Measurements from ENCODE around the gene SLIT1. TPM values are rescaled to one million over a fixed set of nuclear protein-coding genes. Genes with fewer than 3 reads are reported as not detected.
A peak's percentile ranks its signal among the peaks of the same experiment; 100 is the strongest.

Gene SLIT1
- total RNA-seq, 1 donor from 2014 or later: 0.05 TPM

- intact Hi-C loops (cut with DNase I): no loop called here
- DNase-seq (ENCODE audit: low spot score): no peak
Measured at GRCh38 chr10:97074256-97075145, 111.3 kb downstream of the SLIT1 start.

GRCh38 chr10:97072851-97073665 lies 112.7 kb downstream of the SLIT1 start:
- intact Hi-C loops (cut with DNase I): loop anchor here (1.0 to 2.0 kb wide), 2 partner anchors 44 to 138 kb away; no protein-coding TSS in a partner anchor
- peak; percentile 90 for DNase-seq (ENCODE audit: low spot score)

GRCh38 chr10:97071496-97071895 lies 114.3 kb downstream of the SLIT1 start:
- intact Hi-C loops (cut with DNase I): no loop called here
- DNase-seq (ENCODE audit: low spot score): no peak

- no peak for DNase-seq (ENCODE audit: low spot score)
- intact Hi-C loops (cut with DNase I): no loop called here
Measured at GRCh38 chr10:97069576-97070362, 116.0 kb downstream of the SLIT1 start.

DNA sequence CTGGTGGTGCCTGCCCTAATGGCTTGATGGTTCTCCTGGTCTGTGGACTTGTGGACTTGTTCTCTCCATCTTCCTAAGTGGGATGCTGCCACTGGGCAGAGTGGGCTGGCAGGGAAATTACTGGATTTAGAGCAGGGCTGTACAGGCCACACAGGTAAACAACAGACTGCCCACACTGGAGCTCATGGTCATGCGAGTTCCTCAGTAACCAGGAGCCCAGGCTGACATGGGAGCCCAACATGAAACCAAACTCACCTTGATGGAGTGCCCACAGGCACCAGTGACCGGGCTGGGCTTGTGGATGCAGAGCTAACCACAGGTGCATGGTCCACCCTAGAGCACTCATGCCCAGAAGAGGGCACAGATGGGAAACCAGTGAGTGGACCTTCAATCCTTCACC lies 116.7 kb downstream of the SLIT1 start:
- intact Hi-C loops (cut with DNase I): no loop called here
- DNase-seq (ENCODE audit: low spot score): no peak

GRCh38 chr10:97067716-97068391 lies 117.9 kb downstream of the SLIT1 start:
- no peak for DNase-seq (ENCODE audit: low spot score)
- intact Hi-C loops (cut with DNase I): no loop called here

DNA sequence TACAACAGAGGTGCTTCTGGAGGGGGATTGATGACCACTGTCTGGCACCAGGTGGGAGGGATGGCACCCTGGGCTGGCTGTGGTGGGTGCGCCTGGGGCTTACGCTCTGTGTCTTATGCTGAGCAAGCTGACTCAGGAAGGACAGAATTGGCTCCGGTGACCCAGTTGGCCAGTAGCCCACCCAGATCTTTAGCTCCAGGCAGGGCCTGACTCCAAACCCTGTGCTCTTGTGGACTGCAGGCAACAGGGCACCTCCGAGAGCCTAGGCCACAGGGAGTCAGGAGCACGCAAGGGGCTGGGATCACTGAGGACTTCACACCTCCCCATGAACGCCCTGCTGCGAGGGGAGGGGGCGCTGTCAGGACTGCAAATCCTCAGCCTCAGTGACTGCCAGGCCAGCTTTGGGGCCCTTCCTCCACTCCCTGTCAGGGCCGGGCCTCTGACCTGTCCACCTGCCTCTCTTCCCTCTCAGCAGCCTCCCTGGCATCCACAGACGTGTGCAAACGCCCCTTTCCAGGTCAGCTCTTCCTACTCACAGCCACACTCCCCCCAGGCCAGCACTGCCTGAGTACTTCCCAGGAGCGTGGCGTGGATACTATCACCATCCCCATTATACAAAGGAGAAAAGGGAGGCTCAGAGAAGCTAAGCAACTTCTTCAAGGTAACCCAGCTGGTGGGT lies 118.7 kb downstream of the SLIT1 start:
- DNase-seq (ENCODE audit: low spot score): no peak
- intact Hi-C loops (cut with DNase I): no loop called here

DNA sequence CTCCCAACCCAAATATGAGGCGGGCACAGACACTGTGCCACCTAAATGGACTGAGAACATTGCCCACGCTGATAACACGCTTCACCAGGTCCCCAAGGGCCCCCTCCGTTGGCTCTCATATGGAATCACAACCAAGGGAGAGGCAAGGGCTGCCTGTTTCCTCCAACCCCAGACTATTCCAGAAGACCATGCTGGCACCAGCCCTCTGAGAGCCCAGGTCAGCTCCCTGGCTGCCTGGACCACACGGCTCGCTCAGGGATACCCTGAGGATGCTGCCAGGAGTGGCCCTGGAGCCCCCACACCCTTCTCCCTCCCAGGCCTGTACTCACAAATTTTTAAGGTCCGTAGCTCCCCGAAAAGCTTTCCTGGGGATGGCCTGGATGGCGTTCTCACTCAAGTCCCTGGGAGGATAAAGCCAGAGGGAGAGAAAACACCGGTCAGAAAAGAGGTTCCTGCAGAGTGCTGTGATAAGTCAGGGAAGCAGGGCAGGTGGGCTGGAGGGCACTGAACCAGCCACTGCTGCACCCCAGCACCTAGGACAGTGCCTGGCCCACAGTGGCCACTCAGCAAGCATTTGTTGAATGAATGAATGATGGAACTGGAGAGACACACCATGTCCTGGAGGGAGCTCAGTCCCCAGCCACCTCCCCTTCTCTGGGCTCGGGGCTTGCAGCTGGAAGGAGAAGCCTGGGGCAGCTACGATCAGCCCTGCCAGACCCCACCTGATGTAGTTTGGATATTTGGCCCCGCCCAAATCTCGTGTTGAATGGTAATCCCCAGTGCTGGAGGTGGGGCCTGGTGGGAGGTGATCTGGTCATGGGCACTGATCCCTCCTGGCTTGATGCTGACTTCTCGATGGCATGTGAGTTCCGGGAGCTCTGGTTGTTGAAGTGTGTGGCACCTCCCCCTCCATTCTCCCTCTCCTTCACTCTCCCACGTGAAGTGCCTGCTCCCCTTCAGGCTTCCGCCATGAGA lies 119.8 kb downstream of the SLIT1 start:
- no peak for DNase-seq (ENCODE audit: low spot score)
- intact Hi-C loops (cut with DNase I): no loop called here

DNA sequence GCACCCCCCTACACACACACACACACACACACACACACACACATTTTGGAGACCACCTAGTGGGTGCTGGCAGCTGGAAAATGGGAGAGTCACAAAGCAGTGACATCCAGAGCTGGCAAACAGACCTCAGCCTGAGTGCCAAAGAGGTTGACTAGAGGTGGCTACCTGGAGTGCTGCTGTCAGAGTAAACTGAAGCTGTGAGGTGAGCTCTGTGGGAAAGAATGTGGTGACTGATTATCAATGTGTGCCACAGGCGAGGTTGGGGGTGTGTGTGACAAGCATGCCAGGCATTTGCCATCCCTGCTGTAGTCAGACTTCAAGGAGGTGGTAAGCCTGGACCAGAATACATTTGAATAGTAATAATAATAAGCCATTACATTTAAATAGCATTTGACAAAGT lies 120.6 kb downstream of the SLIT1 start:
- intact Hi-C loops (cut with DNase I): no loop called here
- no peak for DNase-seq (ENCODE audit: low spot score)

DNA sequence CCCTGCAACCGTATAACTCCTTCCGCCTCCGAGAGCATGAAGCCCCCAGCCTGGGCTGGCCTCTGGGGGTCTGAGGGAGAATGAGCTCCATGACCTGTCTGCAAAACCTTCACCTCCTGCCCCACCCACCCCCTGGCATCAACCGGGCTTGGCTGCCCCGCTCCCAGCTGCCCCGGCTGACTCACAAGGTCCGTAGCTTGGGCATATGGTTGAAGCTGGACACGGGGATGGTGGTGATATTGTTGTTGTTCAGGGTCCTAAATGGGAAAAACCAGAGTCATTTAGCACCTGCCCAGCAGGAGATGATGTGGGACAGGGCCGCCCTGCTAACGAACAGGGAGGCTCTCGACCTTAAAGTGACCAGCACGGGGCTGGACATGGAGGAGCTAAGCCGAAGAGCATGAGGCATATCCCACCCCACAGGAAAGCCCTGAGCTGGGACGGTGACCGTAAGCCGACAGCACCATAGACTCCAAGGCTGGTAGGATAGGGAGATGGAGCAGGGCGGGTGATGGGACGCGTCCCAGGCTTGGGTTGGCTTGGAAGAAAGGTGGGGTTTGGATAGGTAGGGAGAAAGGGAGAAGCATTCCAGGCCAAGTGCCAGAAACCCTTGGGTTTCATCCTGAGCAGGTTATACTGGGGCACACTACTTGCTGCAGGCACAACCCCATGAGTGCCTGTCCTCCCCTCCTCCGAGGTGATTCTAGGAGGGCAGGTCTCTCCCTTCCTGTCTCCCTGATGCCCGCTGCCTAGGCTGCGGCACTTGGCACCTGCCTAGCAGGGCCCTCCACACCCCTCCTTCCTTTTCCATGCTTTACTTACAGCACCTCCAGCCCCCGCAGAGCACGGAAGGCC lies 121.5 kb downstream of the SLIT1 start:
- DNase-seq (ENCODE audit: low spot score): no peak
- intact Hi-C loops (cut with DNase I): no loop called here

GRCh38 chr10:97063271-97063982 lies 122.3 kb downstream of the SLIT1 start:
- DNase-seq (ENCODE audit: low spot score): no peak

GRCh38 chr10:97062456-97062855 lies 123.3 kb downstream of the SLIT1 start:
- intact Hi-C loops (cut with DNase I): no loop called here
- DNase-seq (ENCODE audit: low spot score): no peak

More at GRCh38 chr10:97063271-97063982, 122.3 kb downstream of the SLIT1 start:
- intact Hi-C loops (cut with DNase I): no loop called here

DNA sequence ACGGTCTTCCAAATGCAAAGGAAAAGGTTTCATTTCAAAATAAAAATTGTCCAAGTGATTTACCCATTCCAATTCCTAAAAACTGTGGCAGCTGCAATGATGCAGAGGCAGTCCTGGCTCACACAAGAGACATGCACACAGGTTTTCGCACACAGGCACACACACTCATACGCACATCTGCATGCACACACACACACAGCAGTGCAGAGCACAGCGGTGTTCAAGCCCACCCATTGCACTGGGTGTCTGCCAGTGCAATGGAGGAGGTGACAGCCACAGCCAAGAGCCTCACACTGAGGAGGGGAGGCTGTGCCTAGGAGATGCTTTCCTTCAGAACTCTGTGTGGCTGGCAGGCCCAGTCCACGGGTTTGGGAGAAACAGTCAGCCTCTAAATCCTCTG lies 123.7 kb downstream of the SLIT1 start:
- intact Hi-C loops (cut with DNase I): no loop called here
- DNase-seq (ENCODE audit: low spot score): no peak

DNA sequence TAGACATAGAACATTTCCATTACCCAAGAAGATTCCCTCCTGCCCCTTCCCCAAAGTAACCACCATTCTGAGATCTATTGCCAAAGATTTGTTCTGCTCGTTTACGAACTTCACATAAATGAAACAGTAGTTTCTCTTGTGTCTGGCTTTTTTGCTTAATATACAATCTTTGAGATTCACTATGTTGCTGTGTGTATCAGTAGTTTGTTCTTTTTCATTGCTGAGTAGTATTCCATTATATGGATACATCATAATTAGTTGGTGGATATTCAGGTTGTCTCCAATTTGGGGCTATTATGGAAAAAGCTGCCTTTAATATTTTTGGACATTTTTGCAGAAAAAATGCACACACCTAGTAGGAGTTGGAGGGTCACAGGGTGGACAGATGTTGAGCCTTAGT lies 124.3 kb downstream of the SLIT1 start:
- intact Hi-C loops (cut with DNase I): no loop called here
- DNase-seq (ENCODE audit: low spot score): no peak

DNA sequence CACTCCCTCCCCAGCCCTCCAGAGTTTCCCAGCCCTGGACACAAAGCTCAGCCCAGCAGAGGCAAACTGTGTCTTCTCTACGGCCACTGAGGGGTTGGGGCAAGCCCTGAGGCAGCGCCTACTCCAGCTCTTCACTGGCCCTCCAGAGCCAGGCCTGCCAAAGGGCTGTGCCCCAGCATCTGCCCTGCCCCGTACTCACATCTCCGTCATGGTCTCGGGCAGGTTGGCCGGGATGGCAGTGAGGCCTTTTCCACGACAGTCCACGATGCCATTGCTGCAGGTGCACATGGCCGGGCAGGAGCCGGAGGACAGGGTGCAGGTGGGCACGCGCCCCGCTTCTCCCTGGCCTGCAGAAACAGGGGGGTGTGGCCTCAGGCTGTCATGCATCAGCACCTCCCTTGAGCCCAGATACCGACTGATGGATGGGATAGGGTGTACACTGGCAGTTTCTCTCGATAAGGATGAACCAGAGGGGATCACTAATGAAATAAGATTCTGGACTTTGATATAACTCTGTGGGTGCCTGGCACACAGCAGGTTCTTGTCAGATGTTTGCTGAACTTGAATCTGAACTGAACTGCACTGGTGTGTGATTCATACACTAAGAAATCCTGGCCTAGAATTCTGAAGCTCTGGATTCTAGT lies 125.2 kb downstream of the SLIT1 start:
- intact Hi-C loops (cut with DNase I): no loop called here
- no peak for DNase-seq (ENCODE audit: low spot score)

DNA sequence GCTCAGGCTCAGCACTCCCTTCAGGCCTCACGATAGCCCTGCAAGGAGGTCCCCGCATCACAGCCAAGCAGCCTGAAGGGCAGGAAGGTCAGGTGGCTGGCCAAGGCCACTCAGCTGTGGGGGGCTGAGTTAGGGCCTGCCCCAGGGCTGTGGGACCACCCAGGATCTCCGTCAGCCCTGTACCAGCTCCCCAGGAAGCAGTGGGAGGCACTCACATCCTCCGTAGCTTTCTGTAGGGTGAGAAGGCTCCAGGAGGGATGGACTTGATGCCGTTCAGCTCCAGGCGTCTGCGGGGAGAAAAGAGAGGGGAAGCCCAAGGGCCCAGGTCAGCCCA lies 125.9 kb downstream of the SLIT1 start:
- DNase-seq (ENCODE audit: low spot score): no peak
- intact Hi-C loops (cut with DNase I): no loop called here

All from cardiac septum (tissue), 1 donor.